Fibroblast of lung (primary cell): ENCODE results near the gene CLEC4A. TPM values are rescaled to one million over a fixed set of nuclear protein-coding genes. Genes with fewer than 3 reads are reported as not detected.

Experiments used
- DNase-seq, 2 donors: peaks; one replicate each; pipeline versions ENCODE4 v3.0.0 to v3.0.0-alpha.2; 2010; ENCODE audit warnings: low read depth in 2 of 2
- H2AFZ ChIP-seq: 2 replicates; pipeline ENCODE4 v1.5.1; 2012; ENCODE audit warnings: low read length, control low read depth, inconsistent platforms
- H3K27ac ChIP-seq: 2 replicates; pipeline ENCODE4 v1.5.1; 2011; ENCODE audit warnings: low read length, control low read depth; ENCODE audit not compliant: insufficient read depth
- H3K27me3 ChIP-seq: 2 replicates; pipeline ENCODE4 v1.5.1; 2011; ENCODE audit warnings: mild to moderate bottlenecking, low read length; ENCODE audit not compliant: control insufficient read depth, insufficient read depth
- H3K36me3 ChIP-seq: 2 replicates; pipeline ENCODE4 v1.5.1; 2011; ENCODE audit warnings: low read length; ENCODE audit not compliant: control insufficient read depth, insufficient read depth
- H3K4me1 ChIP-seq: 2 replicates; pipeline ENCODE4 v1.5.1; 2011; ENCODE audit warnings: low read length; ENCODE audit not compliant: control insufficient read depth, insufficient read depth; ENCODE audit errors: extremely low read depth
- H3K4me2 ChIP-seq: 2 replicates; pipeline ENCODE4 v1.5.1; 2011; ENCODE audit warnings: low read length, control low read depth; ENCODE audit not compliant: insufficient read depth; ENCODE audit errors: extremely low read depth
- H3K4me3 ChIP-seq, 4 experiments: fragments of 200-600 bp in 1 of 4; sonication (generic) in 1 of 4; replicated peaks in 1 of 4; 2 replicates each; pipeline ENCODE4 v1.5.1; 2011 to 2016; ENCODE audit warnings: low read length in 4 of 4, low read depth in 3 of 4, mild to moderate bottlenecking in 3 of 4, control low read depth in 2 of 4, inconsistent platforms in 1 of 4, mixed read lengths in 1 of 4; ENCODE audit not compliant: insufficient read depth in 1 of 4; ENCODE audit errors: control extremely low read depth in 1 of 4
- H3K79me2 ChIP-seq: 2 replicates; pipeline ENCODE4 v1.5.1; 2012; ENCODE audit warnings: mild to moderate bottlenecking, low read length, inconsistent platforms; ENCODE audit not compliant: control insufficient read depth, insufficient read depth
- H3K9ac ChIP-seq: 2 replicates; pipeline ENCODE4 v1.5.1; 2011; ENCODE audit warnings: mild to moderate bottlenecking, low read length, control low read depth; ENCODE audit not compliant: insufficient read depth
- H3K9me3 ChIP-seq: 2 replicates; pipeline ENCODE4 v1.5.1; 2012; ENCODE audit warnings: low read depth, low read length; ENCODE audit not compliant: control insufficient read depth, insufficient read depth
- H4K20me1 ChIP-seq: 2 replicates; pipeline ENCODE4 v1.5.1; 2011; ENCODE audit warnings: low read length; ENCODE audit not compliant: control insufficient read depth, insufficient read depth; ENCODE audit errors: extremely low read depth
- CTCF ChIP-seq, 2 donors: IDR thresholded peaks in 1 of 2; conservative IDR thresholded peaks in 1 of 2; 1 replicate in 1 of 2; 2 replicates in 1 of 2; pipeline ENCODE4 v1.5.1; 2011 to 2012; ENCODE audit warnings: low read length in 2 of 2, control low read depth in 1 of 2, inconsistent platforms in 1 of 2, low read depth in 1 of 2, mild to moderate bottlenecking in 1 of 2
- EZH2 ChIP-seq: IDR thresholded peaks from 2 replicates; pipeline ENCODE4 v1.5.1; 2012; ENCODE audit warnings: low read length, control low read depth, mild to moderate bottlenecking; ENCODE audit errors: missing control alignments
- polyA minus RNA-seq: library from RNA; depleted of rRNA, polyadenylated mRNA; stranded (reverse); fragments of >200 nt; gene quantifications from 2 replicates; pipeline ENCODE4 v1.2.3, GENCODE V29; 2011; ENCODE audit warnings: low replicate concordance
- polyA plus RNA-seq, 2 donors: library from polyadenylated mRNA; depleted of rRNA in 1 of 2; stranded (reverse) in 1 of 2; unstranded in 1 of 2; fragments of >200 nt; gene quantifications; 2 replicates each; pipeline ENCODE4 v1.2.1, GENCODE V29; 2011 to 2012; ENCODE audit warnings: missing spikeins in 1 of 2
- total RNA-seq: library from RNA; depleted of rRNA; stranded (reverse); fragments of >200 nt; gene quantifications from 2 replicates; pipeline ENCODE4 v1.2.1, GENCODE V29; 2014

CLEC4A gene
- 0.26 and 0.33 TPM in 2 replicates for total RNA-seq
- polyA plus RNA-seq, result 0.26 and 0.61 TPM in 2 replicates
- polyA plus RNA-seq (2012), result 0.14 and 0.37 TPM in 2 replicates
- not detected in 2 replicates for polyA minus RNA-seq

DNA sequence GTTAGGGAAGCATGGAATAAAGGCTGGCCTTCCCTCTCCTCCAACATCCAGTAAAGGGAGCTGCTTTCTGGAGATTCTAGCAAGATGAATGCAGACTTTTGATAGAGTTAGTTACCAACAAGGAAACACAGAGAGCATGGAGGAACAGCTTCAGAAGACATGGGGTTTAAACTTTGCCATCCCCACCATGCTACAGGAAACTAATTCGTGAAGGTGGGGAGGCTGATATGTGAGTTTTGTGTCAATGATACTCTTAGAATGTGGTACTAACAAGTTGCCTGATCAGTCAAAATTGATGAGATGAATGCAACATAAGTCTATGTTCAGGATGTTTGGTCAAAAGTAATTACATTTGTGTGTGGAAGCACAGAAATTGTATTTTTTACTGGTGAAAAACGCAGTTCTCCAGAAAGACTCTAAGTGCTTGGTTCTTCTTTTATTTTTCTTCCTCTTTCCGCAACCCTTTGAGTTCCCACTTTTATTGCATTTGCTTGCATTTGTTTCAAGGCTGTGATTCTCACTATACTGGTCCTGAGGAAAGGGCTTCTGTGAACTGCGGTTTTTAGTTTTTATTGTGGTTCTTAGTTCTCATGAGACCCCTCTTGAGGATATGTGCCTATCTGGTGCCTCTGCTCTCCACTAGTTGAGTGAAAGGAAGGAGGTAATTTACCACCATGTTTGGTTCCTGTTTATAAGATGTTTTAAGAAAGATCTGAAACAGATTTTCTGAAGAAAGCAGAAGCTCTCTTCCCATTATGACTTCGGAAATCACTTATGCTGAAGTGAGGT is at the start of gene CLEC4A:
TSS of gene CLEC4A (plus strand) at position 494 of the 789 bp plus-strand sequence. CDS start at position 756, 262 bp downstream.
- H3K4me1 ChIP-seq, result no peaks in the 10 kb centered on the region
- H3K27me3 ChIP-seq, result no peaks in the 10 kb centered on the region
- DNase-seq, result no peak
- H3K79me2 ChIP-seq, result no peaks in the 10 kb centered on the region
- no peaks in the 10 kb centered on the region for H3K9me3 ChIP-seq
- no peak within 1 kb of the TSS for H3K4me2 ChIP-seq
- TF ChIP-seq EZH2, result no peak
- no peak for TF ChIP-seq CTCF (conservative IDR thresholded peaks at IDR 0.05 in 1 of 2, IDR thresholded peaks at IDR 0.05 in 1 of 2; ENCODE audit: low read depth in 1 of 2, low read length in 2 of 2)
- no peaks in the 10 kb centered on the region for H3K36me3 ChIP-seq
- H2AFZ ChIP-seq, result no peak within 1 kb of the TSS
- no peak within 1 kb of the TSS for H3K27ac ChIP-seq
- no peak within 1 kb of the TSS for H3K4me3 ChIP-seq
- H3K9ac ChIP-seq, result no peak within 1 kb of the TSS
- H4K20me1 ChIP-seq, result no peaks in the 10 kb centered on the region

DNA sequence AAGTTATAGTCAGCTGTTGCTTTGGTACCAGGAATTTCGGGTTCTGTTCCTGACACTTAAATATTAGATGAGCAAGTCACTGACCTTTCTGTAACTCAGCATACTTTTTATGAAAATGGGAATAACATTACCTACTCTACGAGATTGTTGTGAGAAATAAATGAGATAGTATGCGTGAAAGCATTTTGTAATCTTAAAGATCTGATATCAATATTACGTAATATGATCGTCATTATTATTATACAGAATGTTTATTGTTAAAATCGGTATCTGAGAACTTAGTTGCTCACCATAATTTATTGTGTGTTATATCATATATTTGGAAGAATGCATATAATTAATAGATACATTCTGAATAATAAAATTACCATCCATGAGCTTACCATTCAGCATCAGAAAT is 47.5 kb upstream of the CLEC4A start:
- H3K79me2 ChIP-seq, result no peaks in the 10 kb centered on the region
- H3K4me3 ChIP-seq, result no peak overlapping the region
- H3K4me1 ChIP-seq, result no peaks in the 10 kb centered on the region
- H3K9me3 ChIP-seq, result no peaks in the 10 kb centered on the region
- no peak overlapping the region for H3K4me2 ChIP-seq
- no peak overlapping the region for H3K9ac ChIP-seq
- no peak overlapping the region for H2AFZ ChIP-seq
- no peaks in the 10 kb centered on the region for H4K20me1 ChIP-seq
- TF ChIP-seq EZH2 (no peak), CTCF (conservative IDR thresholded peaks at IDR 0.05 in 1 of 2, IDR thresholded peaks at IDR 0.05 in 1 of 2; ENCODE audit: low read depth in 1 of 2, low read length in 2 of 2) (no peak)
- DNase-seq, result no peak
- H3K27ac ChIP-seq, result no peak overlapping the region
- no peaks in the 10 kb centered on the region for H3K27me3 ChIP-seq
- no peaks in the 10 kb centered on the region for H3K36me3 ChIP-seq

GRCh38 chr12:8076366-8076765 is 47.1 kb upstream of the CLEC4A start:
- H3K27me3 ChIP-seq, result no peaks in the 10 kb centered on the region
- H3K4me2 ChIP-seq, result no peak overlapping the region

More at GRCh38 chr12:8076366-8076765, 47.1 kb upstream of the CLEC4A start:
- Histone ChIP-seq H3K4me3 (no peak overlapping the region), H2AFZ (no peak overlapping the region), H3K36me3 (no peaks in the 10 kb centered on the region), H3K9me3 (no peaks in the 10 kb centered on the region), H3K79me2 (no peaks in the 10 kb centered on the region), H3K9ac (no peak overlapping the region), H4K20me1 (no peaks in the 10 kb centered on the region), H3K27ac (no peak overlapping the region), H3K4me1 (no peaks in the 10 kb centered on the region)
- no peak for TF ChIP-seq EZH2
- no peak for TF ChIP-seq CTCF (conservative IDR thresholded peaks at IDR 0.05 in 1 of 2, IDR thresholded peaks at IDR 0.05 in 1 of 2; ENCODE audit: low read depth in 1 of 2, low read length in 2 of 2)
- DNase-seq, result no peak
